GM20000 (cell line): ENCODE measurements around the gene SERTM2.

Experiments
- DNase-seq: peaks from one replicate; pipeline ENCODE4 v3.0.0; 2012; ENCODE audit warnings: low spot score
- CTCF ChIP-seq: IDR thresholded peaks from 2 replicates; pipeline ENCODE4 v1.5.1; 2012; ENCODE audit warnings: mild to moderate bottlenecking, control low read depth; ENCODE audit errors: extremely low read depth, missing control alignments

The SERTM2 gene

GRCh38 chrX:111555406-111555958, 44.0 kb downstream of the SERTM2 start:
- no peak for TF ChIP-seq CTCF
- DNase-seq: no peak

- TF ChIP-seq CTCF: no peak
- no peak for DNase-seq
Measured at GRCh38 chrX:111560801-111561200, 49.4 kb downstream of the SERTM2 start.

GRCh38 chrX:111561851-111562250, 50.4 kb downstream of the SERTM2 start:
- no peak for TF ChIP-seq CTCF
- no peak for DNase-seq

GRCh38 chrX:111567542-111568255, 56.3 kb downstream of the SERTM2 start:
- no peak for TF ChIP-seq CTCF
- no peak for DNase-seq

- TF ChIP-seq CTCF: no peak
- DNase-seq: no peak
Measured at GRCh38 chrX:111568354-111568753, 56.9 kb downstream of the SERTM2 start.

GRCh38 chrX:111568817-111569216, 57.4 kb downstream of the SERTM2 start:
- DNase-seq: no peak
- no peak for TF ChIP-seq CTCF
